ENCODE data around the gene BIN1. TPM values are rescaled to one million over a fixed set of nuclear protein-coding genes. Genes with fewer than 3 reads are reported as not detected.

BIN1 gene
- total RNA-seq, 4 donors from 2014 or later, result 33.3 to 39.7 (median 38.4) TPM

DNA sequence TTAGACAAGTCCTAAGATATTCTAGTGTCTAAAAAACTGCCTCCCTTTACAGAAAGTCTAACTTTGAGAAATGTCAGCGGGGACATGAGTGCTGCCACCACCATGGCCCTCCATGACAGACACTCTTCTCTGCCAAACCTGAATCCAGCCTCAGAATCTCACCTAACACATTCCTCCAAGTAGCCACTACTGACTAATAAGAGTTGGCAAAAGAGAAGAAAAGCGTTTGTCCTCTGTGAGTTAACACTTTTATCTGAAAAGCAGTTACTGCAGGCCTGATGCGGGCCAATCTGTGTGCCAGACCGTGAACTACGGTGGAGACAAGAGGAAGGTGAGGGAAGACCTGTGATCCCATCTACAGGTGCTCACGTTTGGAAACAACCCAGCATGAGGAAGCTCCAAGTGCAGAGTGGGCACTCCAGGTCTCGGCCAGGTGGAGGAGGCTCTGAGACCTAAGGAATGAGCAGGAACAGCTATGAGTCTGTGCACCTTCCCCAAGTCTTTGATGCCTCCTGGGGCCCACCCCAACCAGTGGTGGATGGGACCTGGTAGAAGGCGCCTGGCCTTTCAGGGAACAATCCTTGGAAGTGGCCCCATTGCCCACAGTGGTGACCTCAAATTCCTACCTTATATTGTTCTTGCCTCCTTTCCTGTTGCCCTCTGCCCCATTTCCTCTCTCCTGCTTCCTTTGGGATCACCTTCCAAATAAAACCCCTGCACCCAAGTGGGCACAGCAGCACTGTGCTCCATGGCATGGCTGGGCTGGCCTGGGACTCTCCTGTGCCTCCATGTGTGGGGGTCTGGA is 91.6 kb downstream of the BIN1 start:
- no peaks in the 10 kb centered on the region for H3K36me3 ChIP-seq
- H3K27me3 ChIP-seq, result no peaks in the 10 kb centered on the region
- 71 to 94% methylated on average over 4 to 8 of the region's 8 CpGs for WGBS, 2 donors (ENCODE audit: low coverage in 1 of 2)
- no peak for TF ChIP-seq POLR2AphosphoS5 (IDR thresholded peaks at IDR 0.05)
- no peak for TF ChIP-seq CTCF (IDR thresholded peaks at IDR 0.05)
- no peak for TF ChIP-seq POLR2A (IDR thresholded peaks at IDR 0.05)
- no peak for TF ChIP-seq EP300 (IDR thresholded peaks at IDR 0.05; ENCODE audit: low read depth)
- no peak for DNase-seq
- no peaks in the 10 kb centered on the region for H3K9me3 ChIP-seq
- H3K27ac ChIP-seq, result no peak overlapping the region
- intact Hi-C loops (cut with DNase I; ENCODE audit: low total_unique reads) (no loop called here), in situ Hi-C loops (cut with MboI; ENCODE audit: low pct_ligation_motif_present in 1 of 4, low pct_unique_long_range_greater_than_20kb in 1 of 4, low sequenced_read_pairs in 3 of 4) (no loop called here)
- no peaks in the 10 kb centered on the region for H3K4me1 ChIP-seq
- no peak overlapping the region for H3K4me3 ChIP-seq

DNA sequence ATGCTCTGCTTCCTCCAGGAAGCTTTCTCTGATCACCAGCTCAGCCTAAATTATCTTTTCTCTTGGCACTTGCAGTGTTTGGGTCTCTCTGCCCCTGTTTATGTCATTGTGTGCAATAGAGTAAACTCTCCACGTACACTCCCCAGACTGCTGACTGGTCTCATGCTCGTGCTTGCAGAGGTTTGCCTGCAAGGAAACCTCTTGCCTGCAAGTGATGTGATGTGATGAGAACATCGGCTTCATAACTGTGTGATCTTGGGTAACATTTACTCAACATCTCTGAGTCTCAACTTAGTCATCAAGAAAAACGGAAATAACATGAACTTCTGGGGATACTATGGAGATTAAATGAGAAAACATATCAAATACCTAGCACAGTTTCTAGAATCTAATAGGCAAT is 92.3 kb downstream of the BIN1 start:
- H3K36me3 ChIP-seq, result no peaks in the 10 kb centered on the region
- TF ChIP-seq POLR2A (IDR thresholded peaks at IDR 0.05), result no peak
- no peak for TF ChIP-seq POLR2AphosphoS5 (IDR thresholded peaks at IDR 0.05)
- no peak overlapping the region for H3K27ac ChIP-seq
- no peak for DNase-seq
- peaks cover 3% of the 10 kb centered on the region for H3K27me3 ChIP-seq
- in situ Hi-C loops (cut with MboI; ENCODE audit: low pct_ligation_motif_present in 1 of 4, low pct_unique_long_range_greater_than_20kb in 1 of 4, low sequenced_read_pairs in 3 of 4) (no loop called here), intact Hi-C loops (cut with DNase I; ENCODE audit: low total_unique reads) (no loop called here)
- 58% methylated on average over 4 of the region's 4 CpGs; no CpG with 5 or more reads in 1 of the 2 donors for WGBS, 2 donors (ENCODE audit: low coverage in 1 of 2)
- H3K4me1 ChIP-seq, result no peaks in the 10 kb centered on the region
- no peak overlapping the region for H3K4me3 ChIP-seq
- no peaks in the 10 kb centered on the region for H3K9me3 ChIP-seq

DNA sequence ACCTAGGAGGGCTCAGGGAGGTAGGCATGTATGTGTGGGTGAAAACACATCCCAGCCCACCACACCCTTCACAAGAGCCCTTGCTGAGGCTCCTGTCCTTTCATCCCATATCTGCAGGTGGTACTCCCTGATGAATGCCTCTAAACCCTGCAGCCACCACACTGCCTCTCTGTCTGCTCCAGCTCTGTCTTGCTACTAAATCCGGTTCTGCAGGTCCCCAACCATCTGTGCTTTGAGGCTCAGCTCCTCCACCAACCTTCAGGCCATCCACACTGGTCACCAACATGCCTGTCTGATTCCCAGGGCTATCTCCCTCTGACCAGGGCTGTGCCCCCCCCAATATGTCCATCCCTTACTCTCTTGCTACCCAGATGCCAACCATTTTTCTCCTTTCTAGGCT is 92.7 kb downstream of the BIN1 start:
- DNase-seq, result no peak
- in situ Hi-C loops (cut with MboI; ENCODE audit: low pct_ligation_motif_present in 1 of 4, low pct_unique_long_range_greater_than_20kb in 1 of 4, low sequenced_read_pairs in 3 of 4) (no loop called here), intact Hi-C loops (cut with DNase I; ENCODE audit: low total_unique reads) (no loop called here)
- 40 to 68% methylated on average over 1 of the region's 1 CpG for WGBS, 2 donors (ENCODE audit: low coverage in 1 of 2)
- Histone ChIP-seq H3K9me3 (no peaks in the 10 kb centered on the region), H3K4me3 (no peak overlapping the region), H3K27ac (no peak overlapping the region), H3K36me3 (no peaks in the 10 kb centered on the region), H3K4me1 (no peaks in the 10 kb centered on the region), H3K27me3 (peaks cover 3% of the 10 kb centered on the region)
- no peak for TF ChIP-seq POLR2A (IDR thresholded peaks at IDR 0.05)
- no peak for TF ChIP-seq CTCF (IDR thresholded peaks at IDR 0.05)

- TF ChIP-seq CTCF (IDR thresholded peaks at IDR 0.05), result no peak
- no peak for TF ChIP-seq POLR2A (IDR thresholded peaks at IDR 0.05)
- TF ChIP-seq EP300 (IDR thresholded peaks at IDR 0.05; ENCODE audit: low read depth), result no peak
- no peak for TF ChIP-seq POLR2AphosphoS5 (IDR thresholded peaks at IDR 0.05)
- Histone ChIP-seq H3K9me3 (no peaks in the 10 kb centered on the region), H3K27ac (no peak overlapping the region), H3K4me3 (no peak overlapping the region), H3K4me1 (no peaks in the 10 kb centered on the region), H3K27me3 (peaks cover 3% of the 10 kb centered on the region), H3K36me3 (no peaks in the 10 kb centered on the region)
- 70 to 75% methylated on average over 6 to 7 of the region's 7 CpGs for WGBS, 2 donors (ENCODE audit: low coverage in 1 of 2)
- intact Hi-C loops (cut with DNase I; ENCODE audit: low total_unique reads) (no loop called here), in situ Hi-C loops (cut with MboI; ENCODE audit: low pct_ligation_motif_present in 1 of 4, low pct_unique_long_range_greater_than_20kb in 1 of 4, low sequenced_read_pairs in 3 of 4) (no loop called here)
- no peak for DNase-seq
These were observed 94.1 kb downstream of the BIN1 start for GRCh38 chr2:127012868-127013267.

- H3K4me1 ChIP-seq, result no peaks in the 10 kb centered on the region
- no peak overlapping the region for H3K27ac ChIP-seq
- H3K36me3 ChIP-seq, result no peaks in the 10 kb centered on the region
- TF ChIP-seq CTCF (IDR thresholded peaks at IDR 0.05) (no peak), POLR2A (IDR thresholded peaks at IDR 0.05) (no peak), EP300 (IDR thresholded peaks at IDR 0.05; ENCODE audit: low read depth) (no peak), POLR2AphosphoS5 (IDR thresholded peaks at IDR 0.05) (no peak)
- no peaks in the 10 kb centered on the region for H3K9me3 ChIP-seq
- no peak for DNase-seq
- in situ Hi-C loops (cut with MboI; ENCODE audit: low pct_ligation_motif_present in 1 of 4, low pct_unique_long_range_greater_than_20kb in 1 of 4, low sequenced_read_pairs in 3 of 4), result no loop called here
- WGBS, 2 donors (ENCODE audit: low coverage in 1 of 2), result 0 to 68% methylated on average over 1 to 2 of the region's 2 CpGs
- peaks cover 3% of the 10 kb centered on the region for H3K27me3 ChIP-seq
- intact Hi-C loops (cut with DNase I; ENCODE audit: low total_unique reads), result no loop called here
- no peak overlapping the region for H3K4me3 ChIP-seq
These were observed 94.7 kb downstream of the BIN1 start for GRCh38 chr2:127012215-127012614.

Measured in transverse colon (tissue), 4 donors.